Epithelial cell of esophagus (primary cell): Measurements from ENCODE around the gene ARHGEF28.

Experiments
- DNase-seq: peaks from one replicate; pipeline ENCODE4 v3.0.0; 2010; ENCODE audit warnings: low read depth
- H3K4me3 ChIP-seq: 2 replicates; pipeline ENCODE4 v1.5.1; 2011; ENCODE audit warnings: mild to moderate bottlenecking, low read length, control low read depth
- TF ChIP-seq, protein P1 (sequence below): IDR thresholded peaks from 2 replicates; pipeline ENCODE4 v1.5.1; 2011; ENCODE audit warnings: low read depth, mild to moderate bottlenecking, low read length, control low read depth, inconsistent platforms; ENCODE audit not compliant: insufficient read depth; ENCODE audit errors: missing control alignments

ARHGEF28 gene

DNA sequence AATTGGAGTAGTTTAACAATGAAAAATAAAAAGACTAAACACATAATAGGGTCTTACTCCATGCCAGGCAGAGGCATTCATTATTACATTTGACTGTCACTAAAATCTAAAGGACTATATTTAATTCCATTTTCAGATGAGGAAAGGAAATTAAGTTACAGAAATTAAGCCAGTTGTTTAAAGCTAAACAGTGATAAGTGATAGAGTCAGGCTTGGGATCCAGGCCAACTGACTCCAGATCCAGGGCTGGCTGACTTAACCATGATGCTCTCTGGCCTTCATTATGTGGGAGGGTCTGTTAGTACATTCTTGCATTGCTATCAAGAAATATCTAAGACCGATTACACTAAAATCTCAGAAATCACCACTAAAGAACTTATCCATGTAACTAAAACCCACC, 107.2 kb downstream of the ARHGEF28 start:
- no peak overlapping the region for H3K4me3 ChIP-seq
- TF ChIP-seq, protein P1, sequence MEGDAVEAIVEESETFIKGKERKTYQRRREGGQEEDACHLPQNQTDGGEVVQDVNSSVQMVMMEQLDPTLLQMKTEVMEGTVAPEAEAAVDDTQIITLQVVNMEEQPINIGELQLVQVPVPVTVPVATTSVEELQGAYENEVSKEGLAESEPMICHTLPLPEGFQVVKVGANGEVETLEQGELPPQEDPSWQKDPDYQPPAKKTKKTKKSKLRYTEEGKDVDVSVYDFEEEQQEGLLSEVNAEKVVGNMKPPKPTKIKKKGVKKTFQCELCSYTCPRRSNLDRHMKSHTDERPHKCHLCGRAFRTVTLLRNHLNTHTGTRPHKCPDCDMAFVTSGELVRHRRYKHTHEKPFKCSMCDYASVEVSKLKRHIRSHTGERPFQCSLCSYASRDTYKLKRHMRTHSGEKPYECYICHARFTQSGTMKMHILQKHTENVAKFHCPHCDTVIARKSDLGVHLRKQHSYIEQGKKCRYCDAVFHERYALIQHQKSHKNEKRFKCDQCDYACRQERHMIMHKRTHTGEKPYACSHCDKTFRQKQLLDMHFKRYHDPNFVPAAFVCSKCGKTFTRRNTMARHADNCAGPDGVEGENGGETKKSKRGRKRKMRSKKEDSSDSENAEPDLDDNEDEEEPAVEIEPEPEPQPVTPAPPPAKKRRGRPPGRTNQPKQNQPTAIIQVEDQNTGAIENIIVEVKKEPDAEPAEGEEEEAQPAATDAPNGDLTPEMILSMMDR = no peak
- no peak for DNase-seq

DNA sequence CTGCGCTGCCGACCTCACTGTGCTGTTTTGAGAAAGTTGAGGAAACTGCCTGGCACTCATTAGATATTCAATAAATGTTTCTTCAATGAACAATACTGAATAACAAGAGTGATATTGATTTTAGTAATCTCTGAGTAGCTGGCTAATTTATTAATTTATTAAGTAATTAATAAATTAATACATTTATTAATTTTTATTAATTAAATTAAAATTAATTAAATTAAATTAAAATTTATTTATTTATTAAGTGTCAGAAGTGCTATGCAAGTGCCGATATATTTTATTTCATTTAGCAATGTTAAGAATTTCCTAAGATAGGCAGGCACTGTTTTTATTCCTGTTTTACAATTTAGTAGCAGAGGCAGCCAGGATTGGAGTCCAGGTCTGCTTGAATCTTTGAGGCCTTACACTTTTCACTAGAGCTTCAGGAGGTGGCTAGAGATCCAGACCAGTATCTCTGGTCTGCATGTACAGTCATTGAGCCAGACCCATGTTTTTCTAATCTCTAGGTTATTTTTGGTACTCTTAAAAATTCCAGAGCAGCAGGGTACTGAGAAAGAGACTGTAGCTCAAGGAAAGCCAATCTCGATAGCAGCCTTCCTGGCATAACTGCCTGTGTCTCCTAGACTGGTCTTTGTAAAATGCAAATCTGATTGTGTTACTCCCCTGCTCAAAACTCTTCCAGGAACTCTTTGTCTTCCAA, 109.2 kb downstream of the ARHGEF28 start:
- no peak for DNase-seq
- no peak overlapping the region for H3K4me3 ChIP-seq
- TF ChIP-seq, protein P1 = no peak

DNA sequence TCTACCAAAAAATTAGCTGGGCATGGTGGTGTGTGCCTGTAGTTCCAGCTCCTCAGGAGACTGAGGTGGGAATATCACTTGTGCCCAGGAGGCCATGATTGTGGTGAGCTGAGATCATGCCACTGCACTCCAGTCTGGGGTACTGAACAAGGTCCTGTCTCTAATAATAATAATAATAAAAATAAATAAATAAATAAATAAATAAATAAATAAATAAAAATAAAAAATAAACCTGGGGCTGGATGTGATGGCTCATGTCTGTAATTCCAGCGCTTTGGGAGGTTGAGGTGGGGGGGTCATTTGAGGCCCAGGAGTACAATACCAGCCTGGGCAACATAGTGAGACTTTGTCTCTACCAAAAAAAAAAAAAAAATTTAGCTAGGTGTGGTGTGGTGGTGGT, 113.7 kb downstream of the ARHGEF28 start:
- TF ChIP-seq, protein P1 = no peak
- no peak for DNase-seq
- no peak overlapping the region for H3K4me3 ChIP-seq

DNA sequence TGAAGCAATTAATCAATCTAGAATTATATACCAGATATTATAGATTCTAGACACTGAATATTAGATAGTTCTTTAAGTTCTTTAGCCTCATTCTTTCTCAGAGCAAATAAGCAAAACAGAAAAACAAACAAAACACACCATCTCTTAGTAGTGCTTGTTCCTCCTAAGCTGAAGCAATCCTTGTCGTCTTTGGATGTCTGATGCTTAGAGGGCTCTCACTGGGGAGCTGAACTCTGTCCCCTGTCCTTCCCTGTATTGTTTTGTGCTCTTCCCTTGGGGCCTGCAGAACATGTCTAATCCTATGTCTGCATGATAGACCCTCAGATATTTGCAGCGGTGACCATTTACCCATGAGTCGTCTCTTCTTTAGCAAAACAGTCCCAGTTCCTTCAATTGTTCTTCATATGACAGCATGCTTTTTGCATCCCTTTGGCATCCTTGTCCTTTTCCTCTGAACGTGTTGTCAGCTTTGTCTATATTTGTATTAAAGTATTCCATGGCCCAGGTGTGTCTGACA, 114.3 kb downstream of the ARHGEF28 start:
- TF ChIP-seq, protein P1 = no peak
- no peak overlapping the region for H3K4me3 ChIP-seq
- no peak for DNase-seq

DNA sequence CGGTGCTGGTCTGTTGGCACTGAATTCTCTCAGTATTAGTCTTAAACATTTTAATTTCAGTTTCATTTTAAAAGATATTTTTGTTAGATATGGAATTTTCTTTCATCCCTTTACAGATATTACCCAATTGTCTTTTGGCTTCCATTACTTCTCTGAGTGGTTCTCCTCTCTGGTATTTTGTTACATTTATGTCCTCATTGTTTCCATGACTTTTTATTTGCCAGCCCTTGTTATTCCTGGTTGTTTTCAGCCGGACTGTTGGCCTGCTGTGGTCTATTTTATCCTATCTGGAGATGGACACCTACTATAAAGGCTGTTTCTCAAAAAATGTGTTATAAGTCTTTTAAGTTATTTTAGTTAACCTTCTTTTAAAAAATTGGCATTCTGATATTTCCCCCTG, 117.2 kb downstream of the ARHGEF28 start:
- no peak overlapping the region for H3K4me3 ChIP-seq
- TF ChIP-seq, protein P1 = no peak
- no peak for DNase-seq

DNA sequence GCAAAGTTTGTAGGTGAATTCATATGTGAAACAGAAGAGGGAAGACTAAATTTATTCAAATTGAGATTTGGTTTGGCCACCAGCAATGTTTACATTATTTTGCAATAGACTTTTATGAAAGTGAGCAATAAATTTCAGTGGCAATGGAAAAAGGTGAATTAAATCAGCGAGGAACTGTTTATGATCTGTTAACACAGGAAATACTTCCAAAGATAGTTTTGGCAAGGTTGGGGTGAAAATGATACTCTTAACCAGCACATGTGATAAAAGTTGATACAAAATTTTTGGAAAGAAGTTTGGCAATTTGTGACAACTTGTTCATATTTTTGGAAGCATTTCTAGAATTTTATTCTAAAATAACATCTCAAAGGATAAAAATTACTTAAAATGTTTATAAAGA, 119.8 kb downstream of the ARHGEF28 start:
- TF ChIP-seq, protein P1 = no peak
- DNase-seq = no peak
- no peak overlapping the region for H3K4me3 ChIP-seq

DNA sequence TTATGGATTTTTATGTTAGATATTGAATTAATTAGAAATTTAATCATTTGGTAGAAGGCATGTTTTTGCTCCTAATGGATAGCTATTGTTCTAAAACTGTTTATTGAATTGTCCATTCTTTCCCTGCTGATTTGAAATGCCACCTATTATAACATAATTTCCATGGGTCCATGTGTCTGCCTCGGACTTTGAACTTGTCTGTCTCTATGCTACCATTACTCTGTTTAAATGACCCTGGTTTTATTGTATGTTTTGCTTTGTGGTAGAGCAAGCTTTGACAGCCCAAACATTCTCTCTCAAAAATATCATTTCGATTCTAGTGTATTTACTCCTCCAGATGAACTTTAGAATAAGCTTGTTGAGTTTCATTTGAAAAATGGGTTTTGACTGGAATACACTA, 120.6 kb downstream of the ARHGEF28 start:
- H3K4me3 ChIP-seq = no peak overlapping the region
- TF ChIP-seq, protein P1 = no peak
- DNase-seq = no peak
